OCI-LY3 (cell line): ENCODE data around the gene CIB1.

Source experiments
- H2AFZ ChIP-seq: fragments of 200-600, 300-600 bp; shearing (Covaris generic); 2 replicates; pipeline ENCODE4 v1.6.0; 2014; ENCODE audit warnings: antibody characterized with exemption, low read depth, low read length
- H3K27ac ChIP-seq: fragments of 200-600, 300-600 bp; sonication (generic); 2 replicates; pipeline ENCODE4 v1.5.1; 2014; ENCODE audit warnings: mild to moderate bottlenecking, low read length, moderate library complexity, mixed read lengths
- H3K27me3 ChIP-seq: fragments of 200-600, 300-600 bp; sonication (generic); 2 replicates; pipeline ENCODE4 v1.6.1; 2014; ENCODE audit warnings: low read depth, low read length, mixed read lengths
- H3K36me3 ChIP-seq: fragments of 200-600, 300-600 bp; sonication (generic); replicated peaks from 2 replicates; pipeline ENCODE3; 2014; ENCODE audit warnings: low read depth, low read length, mixed read lengths
- H3K4me1 ChIP-seq: fragments of 300-600, 200-600 bp; sonication (generic); 2 replicates; pipeline ENCODE4 v1.6.1; 2014; ENCODE audit warnings: low read length, mixed read lengths
- H3K4me2 ChIP-seq: fragments of 200-600, 300-600 bp; sonication (generic); 2 replicates; pipeline ENCODE4 v1.6.1; 2014; ENCODE audit warnings: low read length, mixed read lengths
- H3K4me3 ChIP-seq: fragments of 300-600, 200-600 bp; sonication (generic); 2 replicates; pipeline ENCODE4 v1.5.1; 2014; ENCODE audit warnings: antibody characterized with exemption, mild to moderate bottlenecking, low read length, moderate library complexity
- H3K79me2 ChIP-seq: fragments of 300-600, 200-600 bp; shearing (Covaris generic); 2 replicates; pipeline ENCODE4 v1.6.1; 2014; ENCODE audit warnings: mild to moderate bottlenecking, low read length, mixed read lengths
- H3K9ac ChIP-seq: fragments of 300-600, 200-600 bp; shearing (Covaris generic); 2 replicates; pipeline ENCODE4 v1.6.0; 2014; ENCODE audit warnings: mild to moderate bottlenecking, low read length, moderate library complexity
- H3K9me3 ChIP-seq: fragments of 200-600, 300-600 bp; shearing (Covaris generic); 2 replicates; pipeline ENCODE4 v1.6.1; 2014; ENCODE audit warnings: low read length, mixed read lengths; ENCODE audit not compliant: insufficient read depth
- H4K20me1 ChIP-seq: fragments of 200-600, 300-600 bp; sonication (generic); 2 replicates; pipeline ENCODE4 v1.6.1; 2016; ENCODE audit warnings: low read length, mixed read lengths; ENCODE audit not compliant: insufficient read depth
- CTCF ChIP-seq: fragments of 200-600, 300-600 bp; sonication (generic); IDR thresholded peaks from 2 replicates; pipeline ENCODE4 v1.5.1; 2014; ENCODE audit warnings: antibody characterized with exemption, low read length, low read depth
- EZH2phosphoT487 ChIP-seq: fragments of 200-600 bp; shearing (Covaris generic); IDR thresholded peaks from 2 replicates; pipeline ENCODE4 v1.6.1; 2018; ENCODE audit warnings: antibody characterized with exemption, mixed run types, low read depth

The CIB1 gene

GRCh38 chr15:90223441-90224165, 10.1 kb downstream of the CIB1 start:
- Histone ChIP-seq H3K9me3 (no peaks in the 10 kb centered on the region), H3K4me2 (no peak overlapping the region), H4K20me1 (no peaks in the 10 kb centered on the region), H3K36me3 (peaks cover 9% of the 10 kb centered on the region), H3K4me1 (no peaks in the 10 kb centered on the region), H3K79me2 (no peaks in the 10 kb centered on the region), H2AFZ (no peak overlapping the region), H3K4me3 (no peak overlapping the region), H3K9ac (no peak overlapping the region), H3K27me3 (no peaks in the 10 kb centered on the region), H3K27ac (no peak overlapping the region)
- TF ChIP-seq EZH2phosphoT487 (no peak), CTCF (no peak)

- Histone ChIP-seq H3K27me3 (no peaks in the 10 kb centered on the region), H3K4me1 (no peaks in the 10 kb centered on the region), H3K9ac (no peak overlapping the region), H3K9me3 (no peaks in the 10 kb centered on the region), H3K79me2 (no peaks in the 10 kb centered on the region), H3K4me2 (no peak overlapping the region), H4K20me1 (no peaks in the 10 kb centered on the region), H3K4me3 (no peak overlapping the region), H3K27ac (no peak overlapping the region), H2AFZ (no peak overlapping the region), H3K36me3 (peaks cover 4% of the 10 kb centered on the region)
- TF ChIP-seq EZH2phosphoT487 (no peak), CTCF (no peak)
Measured at GRCh38 chr15:90222547-90222946, 11.2 kb downstream of the CIB1 start.

- TF ChIP-seq CTCF (peak; percentile 85), EZH2phosphoT487 (no peak)
- Histone ChIP-seq H3K9me3 (no peaks in the 10 kb centered on the region), H3K27ac (no peak overlapping the region), H3K27me3 (no peaks in the 10 kb centered on the region), H3K4me3 (no peak overlapping the region), H4K20me1 (no peaks in the 10 kb centered on the region), H3K9ac (no peak overlapping the region), H3K79me2 (no peaks in the 10 kb centered on the region), H2AFZ (no peak overlapping the region), H3K4me2 (no peak overlapping the region), H3K36me3 (peaks cover 4% of the 10 kb centered on the region), H3K4me1 (no peaks in the 10 kb centered on the region)
Measured at GRCh38 chr15:90221246-90221900, 12.4 kb downstream of the CIB1 start.

- TF ChIP-seq EZH2phosphoT487: no peak
- TF ChIP-seq CTCF: peak; percentile 86
- no peaks in the 10 kb centered on the region for H3K4me1 ChIP-seq
- H3K36me3 ChIP-seq: no peaks in the 10 kb centered on the region
- H3K79me2 ChIP-seq: no peaks in the 10 kb centered on the region
- H2AFZ ChIP-seq: no peak overlapping the region
- H3K27me3 ChIP-seq: no peaks in the 10 kb centered on the region
- no peaks in the 10 kb centered on the region for H3K9me3 ChIP-seq
- H3K27ac ChIP-seq: no peak overlapping the region
- no peaks in the 10 kb centered on the region for H4K20me1 ChIP-seq
- no peak overlapping the region for H3K9ac ChIP-seq
- H3K4me3 ChIP-seq: no peak overlapping the region
- no peak overlapping the region for H3K4me2 ChIP-seq
Measured at GRCh38 chr15:90219421-90220141, 14.2 kb downstream of the CIB1 start.
